ENCODE results near the gene YPEL2.

- no peak for TF ChIP-seq CTCF (IDR thresholded peaks at IDR 0.05; ENCODE audit: low read depth, low read length, poor library complexity, severe bottlenecking)
- no peak for TF ChIP-seq EZH2phosphoT487 (IDR thresholded peaks at IDR 0.05; ENCODE audit: borderline replicate concordance, low read length)
These were observed 92.9 kb downstream of the YPEL2 start for GRCh38 chr17:59424331-59424730.
